OCI-LY7 (cell line): ENCODE measurements around the gene RCOR1. TPM values are rescaled to one million over a fixed set of nuclear protein-coding genes. Genes with fewer than 3 reads are reported as not detected.
"Not testable (repeated sequence)": the region's sequence is repeated elsewhere in the genome, so short reads cannot be mapped to it uniquely, and the experiment has no call there.

Experiments
- BruUV-seq: library from RNA; stranded (reverse); fragments of 400-500 nt; replicated peaks from 2 replicates; lab custom pipeline; 2021; lab: Mats Ljungman, UMichigan
- CTCF ChIA-PET: fragments of 300-600 bp; sonication (Branson Sonifier 250); formaldehyde crosslinking; loops from one replicate; lab custom pipeline; 2022; ENCODE audit warnings: antibody characterized with exemption; ENCODE audit not compliant: unreplicated experiment; lab: Charles Lee
- POLR2A ChIA-PET: fragments of 300-600 bp; sonication (Branson Sonifier 250); formaldehyde crosslinking; loops from one replicate; lab custom pipeline; 2022; ENCODE audit warnings: antibody characterized with exemption; lab: Charles Lee
- DNase-seq: peaks from one replicate; pipeline ENCODE4 v3.0.0-alpha.2; 2015; ENCODE audit warnings: low spot score
- H2AFZ ChIP-seq: fragments of 200-600 bp; sonication (generic), shearing (Covaris generic); 2 replicates; pipeline ENCODE4 v1.6.1; 2014; ENCODE audit warnings: mild to moderate bottlenecking, antibody characterized with exemption, low read length, moderate library complexity
- H3K27ac ChIP-seq: fragments of 200-600 bp; sonication (generic); 2 replicates; pipeline ENCODE4 v1.5.1; 2014; ENCODE audit warnings: mixed run types, low read depth, mild to moderate bottlenecking, moderate library complexity, low read length, inconsistent platforms; ENCODE audit not compliant: poor library complexity, severe bottlenecking
- H3K36me3 ChIP-seq: fragments of 200-600 bp; sonication (generic); 2 replicates; pipeline ENCODE4 v1.6.1; 2014; ENCODE audit warnings: mild to moderate bottlenecking, antibody characterized with exemption, low read length, moderate library complexity, mixed read lengths; ENCODE audit not compliant: insufficient read depth
- H3K4me1 ChIP-seq: fragments of 200-600 bp; sonication (generic); 2 replicates; pipeline ENCODE4 v1.5.1; 2014; ENCODE audit warnings: mild to moderate bottlenecking, low read length; ENCODE audit not compliant: insufficient read depth, poor library complexity, severe bottlenecking
- H3K4me2 ChIP-seq: fragments of 200-600 bp; sonication (generic); 2 replicates; pipeline ENCODE4 v1.6.1; 2014; ENCODE audit warnings: mild to moderate bottlenecking, low read length
- H3K4me3 ChIP-seq: fragments of 200-600 bp; sonication (generic); 2 replicates; pipeline ENCODE4 v1.5.1; 2014; ENCODE audit warnings: mild to moderate bottlenecking, low read depth, low read length; ENCODE audit not compliant: poor library complexity, severe bottlenecking
- H3K79me2 ChIP-seq: fragments of 200-600 bp; sonication (generic); 2 replicates; pipeline ENCODE4 v1.6.1; 2016; ENCODE audit warnings: low read depth, mild to moderate bottlenecking, low read length, moderate library complexity, mixed read lengths; ENCODE audit not compliant: insufficient read depth
- H3K9me2 ChIP-seq: fragments of 200-600 bp; sonication (generic); 2 replicates; pipeline ENCODE4 v1.6.1; 2016; ENCODE audit warnings: mild to moderate bottlenecking, low read length, mixed read lengths; ENCODE audit not compliant: insufficient read depth
- H3K9me3 ChIP-seq: fragments of 200-600 bp; sonication (generic); 2 replicates; pipeline ENCODE4 v1.6.1; 2014; ENCODE audit warnings: mild to moderate bottlenecking, mixed run types, low read length, mixed read lengths
- H4K20me1 ChIP-seq: fragments of 200-600 bp; sonication (generic); 2 replicates; pipeline ENCODE4 v1.6.1; 2014; ENCODE audit warnings: mild to moderate bottlenecking, antibody characterized with exemption, low read length, moderate library complexity, mixed read lengths; ENCODE audit not compliant: insufficient read depth
- EZH2phosphoT487 ChIP-seq: fragments of 200-600 bp; sonication (generic); IDR thresholded peaks from 2 replicates; pipeline ENCODE4 v1.6.1; 2018; ENCODE audit warnings: low read depth, borderline replicate concordance, mild to moderate bottlenecking, mixed run types, antibody characterized with exemption, low read length, moderate library complexity, mixed read lengths
- intact Hi-C: fragments of 100-400 bp; cut with micrococcal nuclease; formaldehyde crosslinking; loops from one replicate; pipeline ENCODE4 v1.10.0; 2022; ENCODE audit not compliant: unreplicated experiment
- total RNA-seq, 2 experiments: library from RNA; depleted of rRNA in 1 of 2; stranded (reverse); fragments of >200 nt in 1 of 2; shearing (Covaris generic) in 1 of 2; gene quantifications; 2 replicates each; pipeline ENCODE4 v1.2.3, GENCODE V29; 2014 to 2022
- TF ChIP-seq, protein P1 (sequence below): fragments of 200-600 bp; sonication (generic); conservative IDR thresholded peaks from 2 replicates; pipeline ENCODE4 v1.5.1; 2014; ENCODE audit warnings: mild to moderate bottlenecking, antibody characterized with exemption, low read length, moderate library complexity, mixed read lengths

The RCOR1 gene
- total RNA-seq, 2 experiments from 2014 or later, result 12.1 to 30.2 TPM

DNA sequence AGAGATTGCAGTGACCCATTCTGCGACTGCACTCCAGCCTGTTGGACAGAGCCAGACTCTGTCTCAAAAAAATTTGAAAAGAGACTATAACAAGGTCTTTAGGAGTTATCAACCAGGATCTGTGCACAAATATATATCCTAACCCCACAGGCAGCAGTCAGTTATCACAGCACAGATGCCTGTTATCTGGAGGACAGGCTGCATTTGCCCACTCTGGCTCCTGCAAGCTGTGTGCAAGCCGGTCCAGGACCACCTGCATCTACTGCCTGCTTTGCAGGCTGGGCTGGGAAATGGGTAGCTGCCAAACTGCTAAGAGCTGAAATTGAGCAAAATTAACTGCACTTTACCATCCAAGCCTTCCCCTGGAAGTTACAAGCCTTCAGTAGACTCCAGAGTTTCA is 21.4 kb upstream of the RCOR1 start:
- no peak for DNase-seq
- H3K9me3 ChIP-seq, result no peaks in the 10 kb centered on the region
- H2AFZ ChIP-seq, result no peak overlapping the region; the same call in 1 of the 2 replicates
- no peaks in the 10 kb centered on the region for H3K36me3 ChIP-seq
- no peaks in the 10 kb centered on the region for H3K9me2 ChIP-seq
- no peak overlapping the region for H3K4me2 ChIP-seq
- H4K20me1 ChIP-seq, result no peaks in the 10 kb centered on the region
- intact Hi-C loops, result no loop called here
- TF ChIP-seq, protein P1, sequence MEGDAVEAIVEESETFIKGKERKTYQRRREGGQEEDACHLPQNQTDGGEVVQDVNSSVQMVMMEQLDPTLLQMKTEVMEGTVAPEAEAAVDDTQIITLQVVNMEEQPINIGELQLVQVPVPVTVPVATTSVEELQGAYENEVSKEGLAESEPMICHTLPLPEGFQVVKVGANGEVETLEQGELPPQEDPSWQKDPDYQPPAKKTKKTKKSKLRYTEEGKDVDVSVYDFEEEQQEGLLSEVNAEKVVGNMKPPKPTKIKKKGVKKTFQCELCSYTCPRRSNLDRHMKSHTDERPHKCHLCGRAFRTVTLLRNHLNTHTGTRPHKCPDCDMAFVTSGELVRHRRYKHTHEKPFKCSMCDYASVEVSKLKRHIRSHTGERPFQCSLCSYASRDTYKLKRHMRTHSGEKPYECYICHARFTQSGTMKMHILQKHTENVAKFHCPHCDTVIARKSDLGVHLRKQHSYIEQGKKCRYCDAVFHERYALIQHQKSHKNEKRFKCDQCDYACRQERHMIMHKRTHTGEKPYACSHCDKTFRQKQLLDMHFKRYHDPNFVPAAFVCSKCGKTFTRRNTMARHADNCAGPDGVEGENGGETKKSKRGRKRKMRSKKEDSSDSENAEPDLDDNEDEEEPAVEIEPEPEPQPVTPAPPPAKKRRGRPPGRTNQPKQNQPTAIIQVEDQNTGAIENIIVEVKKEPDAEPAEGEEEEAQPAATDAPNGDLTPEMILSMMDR, result no peak
- TF ChIP-seq EZH2phosphoT487, result no peak
- BruUV-seq, result no TSS peak
- peaks cover 42% of the 10 kb centered on the region for H3K4me1 ChIP-seq
- no peak overlapping the region for H3K27ac ChIP-seq
- POLR2A ChIA-PET, result interaction anchor here (0.9 to 1.4 kb wide), 4 partner anchors 9 to 46 kb away, joined by 3 to 5 read pairs (median 3); no protein-coding TSS in a partner anchor
- CTCF ChIA-PET, result no interaction called here
- no peaks in the 10 kb centered on the region for H3K79me2 ChIP-seq
- H3K4me3 ChIP-seq, result no peak overlapping the region

DNA sequence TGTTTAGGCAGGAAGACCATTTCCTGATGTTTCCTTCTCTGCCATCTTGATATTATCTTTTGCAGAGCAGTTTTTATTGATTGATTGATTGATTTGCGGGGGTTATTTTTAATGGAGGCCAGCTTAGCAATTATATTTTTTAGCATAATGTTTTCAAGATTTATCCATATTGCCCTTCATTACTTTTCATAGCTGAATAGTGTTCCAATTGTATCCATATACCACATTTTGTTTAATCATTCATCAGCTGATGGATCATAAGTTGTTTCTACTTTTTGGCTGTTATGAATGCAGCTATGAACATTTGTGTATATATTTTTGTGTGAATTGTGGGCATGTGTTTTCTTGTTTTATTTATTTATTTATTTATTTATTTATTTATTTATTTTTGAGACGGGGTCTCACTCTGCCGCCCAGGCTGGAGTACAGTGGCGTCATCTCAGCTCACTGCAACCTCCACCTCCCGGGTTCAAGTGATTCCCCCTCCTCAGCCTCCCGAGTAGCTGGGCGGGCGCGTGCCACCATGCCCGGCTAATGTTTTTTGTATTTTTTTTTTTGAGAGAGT is 20.9 kb upstream of the RCOR1 start:
- no peaks in the 10 kb centered on the region for H3K9me3 ChIP-seq

DNA sequence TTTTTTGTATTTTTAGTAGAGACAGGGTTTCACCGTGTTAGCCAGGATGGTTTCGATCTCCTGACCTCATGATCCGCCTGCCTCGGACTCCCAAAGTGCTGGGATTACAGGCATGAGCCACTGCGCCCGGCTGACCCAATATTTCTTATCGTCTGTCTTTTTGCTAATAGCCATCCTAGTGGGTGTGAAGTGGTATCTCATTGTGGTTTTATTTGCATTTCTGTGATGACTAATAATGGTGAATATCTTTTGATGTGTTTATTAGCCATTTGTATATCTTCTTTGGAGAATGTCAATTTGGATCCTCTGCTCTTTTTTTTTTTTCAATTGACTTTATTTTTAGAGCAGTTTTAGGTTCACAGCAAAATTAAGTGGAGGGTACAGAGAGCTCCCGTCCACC is 19.3 kb upstream of the RCOR1 start:
- POLR2A ChIA-PET, result interaction anchor here (0.7 kb wide), 2 partner anchors 9 to 155 kb away, joined by 3 read pairs; no protein-coding TSS in a partner anchor
- H3K9me3 ChIP-seq, intact Hi-C loops, BruUV-seq, H3K79me2 ChIP-seq, H3K36me3 ChIP-seq, CTCF ChIA-PET, H3K9me2 ChIP-seq, H4K20me1 ChIP-seq, DNase-seq: not testable (repeated sequence)
- Histone ChIP-seq H3K27ac (peak overlapping the region; percentile 65), H2AFZ (peak overlapping the region; percentile 89), H3K4me2 (peak overlapping the region; percentile 65), H3K4me1 (peaks cover 34% of the 10 kb centered on the region), H3K4me3 (peak overlapping the region; percentile 45)

More for the DNA sequence above, 20.9 kb upstream of the RCOR1 start:
- Histone ChIP-seq H2AFZ (no peak overlapping the region; the same call in 1 of the 2 replicates), H3K36me3 (no peaks in the 10 kb centered on the region), H3K4me1 (peaks cover 42% of the 10 kb centered on the region), H3K9me2 (no peaks in the 10 kb centered on the region), H4K20me1 (no peaks in the 10 kb centered on the region), H3K4me2 (no peak overlapping the region), H3K79me2 (no peaks in the 10 kb centered on the region), H3K4me3 (no peak overlapping the region), H3K27ac (no peak overlapping the region)
- TF ChIP-seq EZH2phosphoT487, result no peak
- TF ChIP-seq, protein P1, result no peak
- ChIA-PET CTCF (interaction anchor here (0.9 kb wide), 1 partner anchor 47 kb away, joined by 3 read pairs; no protein-coding TSS in a partner anchor), POLR2A (interaction anchor here (0.9 to 1.4 kb wide), 4 partner anchors 9 to 47 kb away, joined by 3 to 5 read pairs (median 3); no protein-coding TSS in a partner anchor)
- DNase-seq, result no peak
- intact Hi-C loops, result no loop called here
- no TSS peak for BruUV-seq
